ENCODE data around the gene SLC6A18.

- TF ChIP-seq CTCF (IDR thresholded peaks at IDR 0.05) (no peak), POLR2A (IDR thresholded peaks at IDR 0.05) (no peak)
Observed at GRCh38 chr5:1182360-1182632, 42.9 kb upstream of the SLC6A18 start.

All from prostate gland (tissue), 2 donors.